Stimulated activated effector memory CD8-positive, alpha-beta T cell treated with anti-CD3 and anti-CD28 coated beads, Interleukin-12 subunit alpha, Interleukin-12 subunit beta, amount 100 ng/mL, for 72 hours (primary cell): ENCODE measurements around the gene EVC2.
A peak's percentile ranks its signal among the peaks of the same experiment; 100 is the strongest.

Experiments used
- ATAC-seq: fragments of 150-1000 bp; cut with Tn5 transposase; 2 replicates; pipeline ENCODE4 v1.10.0; 2021
- DNase-seq, 2 donors: peaks; one replicate each; pipeline ENCODE4 v3.0.0; 2021 to 2022; ENCODE audit warnings: low spot score in 2 of 2
- H3K27ac Mint-ChIP-seq: one replicate; pipeline ENCODE4 v1.8.0; 2022; ENCODE audit warnings: mild to moderate bottlenecking, mixed read lengths
- H3K36me3 Mint-ChIP-seq: one replicate; pipeline ENCODE4 v1.8.0; 2022; ENCODE audit warnings: mild to moderate bottlenecking, mixed read lengths
- H3K4me1 Mint-ChIP-seq: one replicate; pipeline ENCODE4 v1.8.0; 2022; ENCODE audit warnings: mixed read lengths
- H3K4me3 Mint-ChIP-seq: one replicate; pipeline ENCODE4 v1.8.0; 2022; ENCODE audit warnings: mild to moderate bottlenecking, mixed read lengths
- H3K9me3 Mint-ChIP-seq: one replicate; pipeline ENCODE4 v1.8.0; 2022; ENCODE audit warnings: mixed read lengths

Gene EVC2

GRCh38 chr4:5710961-5711478, 2.7 kb upstream of the EVC2 start, which contains the start of gene EVC:
TSS of gene EVC (plus strand) at chr4:5711201. CDS start at chr4:5711381, 180 bp downstream.
- ATAC-seq (peak; percentile 52), DNase-seq (peak in 1 of 2 donors; percentile 65)
- Mint-ChIP-seq H3K27ac (no peak within 1 kb of the TSS), H3K4me3 (peak within 1 kb of the TSS; percentile 65), H3K9me3 (peaks cover 14% of the 10 kb centered on the region), H3K36me3 (no peaks in the 10 kb centered on the region), H3K4me1 (peaks cover 29% of the 10 kb centered on the region)

GRCh38 chr4:5710065-5710960, 2.0 kb upstream of the EVC2 start:
- Mint-ChIP-seq H3K9me3 (peaks cover 14% of the 10 kb centered on the region), H3K4me3 (peak overlapping the region; percentile 65), H3K36me3 (no peaks in the 10 kb centered on the region), H3K4me1 (peaks cover 32% of the 10 kb centered on the region), H3K27ac (no peak overlapping the region)
- DNase-seq (no peak), ATAC-seq (no peak)

GRCh38 chr4:5709207-5709575, 832 bp upstream of the EVC2 start:
- no peaks in the 10 kb centered on the region for H3K36me3 Mint-ChIP-seq
- H3K4me1 Mint-ChIP-seq, result peaks cover 32% of the 10 kb centered on the region
- H3K9me3 Mint-ChIP-seq, result peaks cover 8% of the 10 kb centered on the region
- H3K4me3 Mint-ChIP-seq, result no peak overlapping the region
- no peak overlapping the region for H3K27ac Mint-ChIP-seq
- DNase-seq (no peak), ATAC-seq (no peak)

- ATAC-seq (peak; percentile 19), DNase-seq (peak in 1 of 2 donors; percentile 52)
- peaks cover 9% of the 10 kb centered on the region for H3K9me3 Mint-ChIP-seq
- no peaks in the 10 kb centered on the region for H3K36me3 Mint-ChIP-seq
- H3K27ac Mint-ChIP-seq, result no peak overlapping the region
- peak overlapping the region; percentile 47 for H3K4me3 Mint-ChIP-seq
- H3K4me1 Mint-ChIP-seq, result peaks cover 37% of the 10 kb centered on the region
These were observed 446 bp downstream of the EVC2 start for GRCh38 chr4:5707778-5708448.

- H3K4me3 Mint-ChIP-seq, result peak overlapping the region; percentile 47
- no peaks in the 10 kb centered on the region for H3K36me3 Mint-ChIP-seq
- peaks cover 32% of the 10 kb centered on the region for H3K4me1 Mint-ChIP-seq
- DNase-seq, result no peak
- H3K27ac Mint-ChIP-seq, result no peak overlapping the region
- peaks cover 7% of the 10 kb centered on the region for H3K9me3 Mint-ChIP-seq
- no peak for ATAC-seq
These were observed 993 bp downstream of the EVC2 start for GRCh38 chr4:5707366-5707765.

GRCh38 chr4:5706486-5707290, 1.7 kb downstream of the EVC2 start:
- H3K27ac Mint-ChIP-seq, result no peak overlapping the region
- DNase-seq (no peak), ATAC-seq (no peak)
- peak overlapping the region; percentile 47 for H3K4me3 Mint-ChIP-seq
- H3K4me1 Mint-ChIP-seq, result peaks cover 26% of the 10 kb centered on the region
- H3K9me3 Mint-ChIP-seq, result peaks cover 5% of the 10 kb centered on the region
- H3K36me3 Mint-ChIP-seq, result no peaks in the 10 kb centered on the region

- ATAC-seq (no peak), DNase-seq (no peak)
- peaks cover 5% of the 10 kb centered on the region for H3K9me3 Mint-ChIP-seq
- H3K4me3 Mint-ChIP-seq, result no peak overlapping the region
- no peak overlapping the region for H3K27ac Mint-ChIP-seq
- H3K4me1 Mint-ChIP-seq, result peaks cover 23% of the 10 kb centered on the region
- H3K36me3 Mint-ChIP-seq, result no peaks in the 10 kb centered on the region
These were observed 2.6 kb downstream of the EVC2 start for GRCh38 chr4:5705647-5706320.

- Mint-ChIP-seq H3K4me3 (no peak overlapping the region), H3K4me1 (peaks cover 18% of the 10 kb centered on the region), H3K27ac (no peak overlapping the region), H3K36me3 (no peaks in the 10 kb centered on the region), H3K9me3 (peaks cover 5% of the 10 kb centered on the region)
- no peak for DNase-seq
- no peak for ATAC-seq
These were observed 4.1 kb downstream of the EVC2 start for GRCh38 chr4:5704276-5704675.

GRCh38 chr4:5703831-5704230, 4.5 kb downstream of the EVC2 start:
- ATAC-seq (no peak), DNase-seq (no peak)
- Mint-ChIP-seq H3K4me1 (peaks cover 18% of the 10 kb centered on the region), H3K27ac (peak overlapping the region; percentile 5), H3K9me3 (peaks cover 5% of the 10 kb centered on the region), H3K4me3 (no peak overlapping the region), H3K36me3 (no peaks in the 10 kb centered on the region)

GRCh38 chr4:5701971-5702370, 6.4 kb downstream of the EVC2 start:
- Mint-ChIP-seq H3K4me3 (no peak overlapping the region), H3K27ac (no peak overlapping the region), H3K4me1 (peaks cover 10% of the 10 kb centered on the region), H3K36me3 (no peaks in the 10 kb centered on the region), H3K9me3 (peaks cover 5% of the 10 kb centered on the region)
- DNase-seq (no peak), ATAC-seq (no peak)

- peaks cover 5% of the 10 kb centered on the region for H3K9me3 Mint-ChIP-seq
- no peak for ATAC-seq
These were observed 7.9 kb downstream of the EVC2 start for GRCh38 chr4:5700459-5700858.

GRCh38 chr4:5696341-5696740, 12.0 kb downstream of the EVC2 start:
- Mint-ChIP-seq H3K9me3 (no peaks in the 10 kb centered on the region), H3K4me3 (no peak overlapping the region), H3K27ac (no peak overlapping the region), H3K4me1 (no peaks in the 10 kb centered on the region), H3K36me3 (no peaks in the 10 kb centered on the region)
- DNase-seq, result no peak
- ATAC-seq, result no peak

More at GRCh38 chr4:5700459-5700858, 7.9 kb downstream of the EVC2 start:
- Mint-ChIP-seq H3K27ac (no peak overlapping the region), H3K36me3 (no peaks in the 10 kb centered on the region), H3K4me1 (peaks cover 5% of the 10 kb centered on the region), H3K4me3 (no peak overlapping the region)
- DNase-seq, result no peak

GRCh38 chr4:5693871-5694270, 14.5 kb downstream of the EVC2 start:
- Mint-ChIP-seq H3K36me3 (no peaks in the 10 kb centered on the region), H3K9me3 (no peaks in the 10 kb centered on the region), H3K4me3 (no peak overlapping the region), H3K4me1 (no peaks in the 10 kb centered on the region), H3K27ac (no peak overlapping the region)
- no peak for ATAC-seq
- DNase-seq, result no peak

GRCh38 chr4:5691491-5692132, 16.7 kb downstream of the EVC2 start:
- DNase-seq (no peak), ATAC-seq (no peak)
- H3K27ac Mint-ChIP-seq, result no peak overlapping the region
- H3K9me3 Mint-ChIP-seq, result no peaks in the 10 kb centered on the region
- no peaks in the 10 kb centered on the region for H3K36me3 Mint-ChIP-seq
- no peaks in the 10 kb centered on the region for H3K4me1 Mint-ChIP-seq
- H3K4me3 Mint-ChIP-seq, result no peak overlapping the region
